Parathyroid adenoma (tissue), 2 donors: ENCODE results near the gene NAV2.

Experiments used
- H2AFZ ChIP-seq: fragments of 300-600 bp; sonication (generic); one replicate; pipeline ENCODE4 v1.7.0; 2017; ENCODE audit warnings: antibody characterized with exemption, mild to moderate bottlenecking
- H3K27ac ChIP-seq: fragments of 300-600 bp; sonication (generic); one replicate; pipeline ENCODE4 v1.7.0; 2017
- H3K27me3 ChIP-seq: fragments of 300-600 bp; sonication (generic); one replicate; pipeline ENCODE4 v1.7.0; 2017; ENCODE audit warnings: low read length; ENCODE audit not compliant: control insufficient read depth, insufficient read depth
- H3K36me3 ChIP-seq: fragments of 300-600 bp; sonication (generic); one replicate; pipeline ENCODE4 v1.7.0; 2017; ENCODE audit warnings: low read length; ENCODE audit not compliant: control insufficient read depth, insufficient read depth
- H3K4me1 ChIP-seq: fragments of 300-600 bp; sonication (generic); one replicate; pipeline ENCODE4 v1.7.0; 2017; ENCODE audit warnings: control low read depth
- H3K4me2 ChIP-seq: fragments of 300-600 bp; sonication (generic); one replicate; pipeline ENCODE4 v1.7.0; 2017; ENCODE audit warnings: low read length
- H3K4me3 ChIP-seq: fragments of 300-600 bp; sonication (generic); one replicate; pipeline ENCODE4 v1.7.0; 2017; ENCODE audit warnings: low read depth, low read length
- H3K79me2 ChIP-seq: fragments of 300-600 bp; sonication (generic); one replicate; pipeline ENCODE4 v1.7.0; 2017; ENCODE audit warnings: control low read depth
- H3K9ac ChIP-seq: fragments of 300-600 bp; sonication (generic); one replicate; pipeline ENCODE4 v1.7.0; 2017; ENCODE audit warnings: mild to moderate bottlenecking
- H3K9me3 ChIP-seq: fragments of 300-600 bp; sonication (generic); one replicate; pipeline ENCODE4 v1.7.0; 2017; ENCODE audit warnings: low read length; ENCODE audit not compliant: control insufficient read depth
- TF ChIP-seq, protein P1 (sequence below): fragments of 300-600 bp; sonication (generic); IDR thresholded peaks from one replicate; pipeline ENCODE4 v1.7.0; 2017; ENCODE audit warnings: antibody characterized with exemption, mild to moderate bottlenecking
- donor health status: primary hyperparathyroidism.

Gene NAV2

DNA sequence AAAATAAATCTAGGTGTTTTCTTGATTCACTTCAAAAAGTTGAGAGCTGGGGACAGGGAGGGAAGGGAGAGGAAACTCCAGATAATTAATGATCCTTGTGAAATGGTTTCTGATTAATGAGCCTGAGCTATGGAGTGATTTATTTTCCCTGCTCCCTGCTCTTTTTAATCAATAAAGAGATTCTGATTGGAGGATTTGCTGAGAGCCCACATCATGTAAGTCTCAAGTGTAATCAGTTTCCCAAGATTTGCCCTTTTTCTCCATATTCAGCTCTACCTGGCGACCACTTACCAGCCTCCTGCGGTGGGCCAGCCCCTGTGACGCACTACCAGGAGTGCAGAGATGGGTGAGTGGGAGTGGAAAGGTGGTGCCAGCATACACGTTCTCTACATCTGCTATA, 114.0 kb downstream of the NAV2 start:
- Histone ChIP-seq H2AFZ (no peak overlapping the region), H3K4me2 (no peak overlapping the region), H3K27me3 (no peaks in the 10 kb centered on the region), H3K27ac (no peak overlapping the region), H3K4me3 (no peak overlapping the region), H3K4me1 (no peaks in the 10 kb centered on the region), H3K36me3 (no peaks in the 10 kb centered on the region), H3K9ac (no peak overlapping the region), H3K79me2 (no peaks in the 10 kb centered on the region), H3K9me3 (no peaks in the 10 kb centered on the region)
- TF ChIP-seq, protein P1, sequence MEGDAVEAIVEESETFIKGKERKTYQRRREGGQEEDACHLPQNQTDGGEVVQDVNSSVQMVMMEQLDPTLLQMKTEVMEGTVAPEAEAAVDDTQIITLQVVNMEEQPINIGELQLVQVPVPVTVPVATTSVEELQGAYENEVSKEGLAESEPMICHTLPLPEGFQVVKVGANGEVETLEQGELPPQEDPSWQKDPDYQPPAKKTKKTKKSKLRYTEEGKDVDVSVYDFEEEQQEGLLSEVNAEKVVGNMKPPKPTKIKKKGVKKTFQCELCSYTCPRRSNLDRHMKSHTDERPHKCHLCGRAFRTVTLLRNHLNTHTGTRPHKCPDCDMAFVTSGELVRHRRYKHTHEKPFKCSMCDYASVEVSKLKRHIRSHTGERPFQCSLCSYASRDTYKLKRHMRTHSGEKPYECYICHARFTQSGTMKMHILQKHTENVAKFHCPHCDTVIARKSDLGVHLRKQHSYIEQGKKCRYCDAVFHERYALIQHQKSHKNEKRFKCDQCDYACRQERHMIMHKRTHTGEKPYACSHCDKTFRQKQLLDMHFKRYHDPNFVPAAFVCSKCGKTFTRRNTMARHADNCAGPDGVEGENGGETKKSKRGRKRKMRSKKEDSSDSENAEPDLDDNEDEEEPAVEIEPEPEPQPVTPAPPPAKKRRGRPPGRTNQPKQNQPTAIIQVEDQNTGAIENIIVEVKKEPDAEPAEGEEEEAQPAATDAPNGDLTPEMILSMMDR = no peak

DNA sequence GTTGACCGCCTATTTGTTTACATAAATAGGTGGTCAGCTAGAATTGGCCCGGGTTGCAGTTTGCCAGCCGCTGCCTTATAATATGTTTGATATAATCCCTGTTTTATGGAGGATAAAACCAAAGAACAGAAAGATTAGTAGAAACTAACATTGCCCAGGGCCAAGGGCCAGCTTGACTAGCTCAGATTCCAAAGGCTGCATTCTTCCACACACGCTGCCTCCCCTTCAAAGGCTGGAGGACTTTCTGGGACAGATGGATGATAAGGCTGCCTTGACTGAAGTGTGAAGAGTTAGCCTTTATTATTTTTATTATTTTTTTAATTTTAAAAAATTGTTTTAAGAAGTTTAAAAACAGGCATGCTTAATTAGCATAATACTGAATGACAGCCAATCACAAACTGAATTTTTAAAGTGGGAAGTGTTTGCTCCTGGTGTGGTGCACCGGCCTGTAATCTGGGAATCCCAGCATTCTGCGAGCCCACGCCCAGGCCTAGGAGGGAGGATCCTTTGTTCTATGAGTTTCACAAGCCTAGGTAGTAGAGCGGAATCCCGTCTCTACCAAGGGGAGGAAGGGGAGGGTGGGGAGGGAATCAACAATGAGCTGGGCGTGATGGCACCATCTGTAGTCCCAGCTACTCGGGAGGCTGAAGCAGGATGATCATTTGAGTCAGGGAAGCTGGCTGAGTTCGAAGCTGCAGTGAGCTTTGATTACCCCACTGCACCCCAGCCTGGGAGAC, 114.9 kb downstream of the NAV2 start:
- no peaks in the 10 kb centered on the region for H3K36me3 ChIP-seq
- no peak overlapping the region for H2AFZ ChIP-seq
- no peak overlapping the region for H3K9ac ChIP-seq
- no peaks in the 10 kb centered on the region for H3K4me1 ChIP-seq
- H3K4me2 ChIP-seq = no peak overlapping the region
- H3K4me3 ChIP-seq = no peak overlapping the region
- H3K9me3 ChIP-seq = no peaks in the 10 kb centered on the region
- no peak overlapping the region for H3K27ac ChIP-seq
- TF ChIP-seq, protein P1 = no peak
- no peaks in the 10 kb centered on the region for H3K79me2 ChIP-seq
- H3K27me3 ChIP-seq = no peaks in the 10 kb centered on the region

DNA sequence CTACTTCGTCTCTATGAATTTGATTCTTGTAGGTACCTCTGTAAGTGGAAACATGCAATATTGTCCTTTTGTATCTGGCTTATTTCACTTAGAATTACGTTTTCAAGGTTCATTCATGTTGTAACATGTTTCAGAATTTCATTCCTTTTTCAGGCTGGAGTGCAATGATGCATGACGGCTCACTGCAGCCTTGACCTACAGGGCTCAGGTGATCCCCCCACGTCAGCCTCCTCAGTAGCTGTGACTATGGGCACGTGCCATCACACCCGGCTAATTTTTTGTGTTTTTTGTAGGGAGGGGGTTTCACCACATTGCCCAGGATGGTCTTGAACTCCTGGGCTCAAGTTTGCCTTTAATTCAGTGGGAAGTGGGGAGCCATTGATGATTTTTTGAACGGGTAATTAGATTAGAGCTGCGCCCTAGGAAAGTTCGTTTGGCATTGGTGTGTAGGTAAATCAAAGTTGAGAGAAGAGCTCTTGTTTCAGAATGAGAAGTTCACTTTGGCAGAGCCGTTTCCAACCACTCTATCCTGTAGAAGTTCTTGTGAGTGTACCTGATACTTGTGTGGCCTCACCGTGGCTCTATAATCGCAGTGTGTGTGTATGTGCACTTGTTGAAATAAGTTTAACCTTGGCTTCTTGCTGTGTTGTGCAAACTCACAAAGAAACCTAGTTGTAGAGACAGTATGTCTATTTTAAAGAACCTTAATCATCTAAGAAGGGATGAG, 115.9 kb downstream of the NAV2 start:
- H3K79me2 ChIP-seq = no peaks in the 10 kb centered on the region
- no peaks in the 10 kb centered on the region for H3K27me3 ChIP-seq
- H3K36me3 ChIP-seq = no peaks in the 10 kb centered on the region
- no peak overlapping the region for H3K4me3 ChIP-seq
- H3K9ac ChIP-seq = no peak overlapping the region
- TF ChIP-seq, protein P1 = no peak
- H3K4me1 ChIP-seq = no peaks in the 10 kb centered on the region
- H3K4me2 ChIP-seq = no peak overlapping the region
- H3K9me3 ChIP-seq = no peaks in the 10 kb centered on the region
- no peak overlapping the region for H2AFZ ChIP-seq
- no peak overlapping the region for H3K27ac ChIP-seq

DNA sequence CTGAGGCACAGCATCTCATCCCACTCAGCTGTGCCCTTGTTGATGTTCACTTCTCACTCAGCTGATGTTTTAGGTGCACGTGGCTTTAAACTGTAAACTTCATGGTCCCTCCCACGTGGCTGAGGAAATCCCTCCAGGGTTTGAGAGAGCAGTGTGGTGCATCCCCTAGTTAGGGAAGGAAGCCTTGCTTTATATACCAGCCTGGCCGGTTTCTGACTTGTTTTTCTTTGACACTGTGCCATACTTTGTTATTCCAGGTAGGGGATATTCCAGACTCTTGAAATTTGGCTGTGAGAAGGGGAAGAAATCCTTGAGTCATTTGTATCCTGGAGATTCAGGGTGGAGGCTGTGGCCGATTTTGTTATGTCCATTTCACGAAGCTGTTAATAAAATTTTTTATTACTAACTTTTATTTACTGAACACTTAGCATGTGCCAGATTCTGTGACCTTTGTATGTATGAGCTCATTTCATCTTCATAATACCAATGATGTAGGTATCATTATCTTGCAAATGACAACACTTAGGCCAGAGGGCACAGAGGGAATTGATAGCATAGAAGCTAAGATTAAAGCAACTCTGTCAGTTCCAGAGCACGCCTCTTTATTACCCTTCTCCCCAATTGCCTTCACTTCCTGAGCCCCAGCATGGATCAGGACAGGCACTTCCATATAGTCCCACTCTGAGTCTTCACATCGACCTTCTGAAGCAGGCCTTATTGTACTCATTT, 116.6 kb downstream of the NAV2 start:
- Histone ChIP-seq H3K79me2 (no peaks in the 10 kb centered on the region), H3K27ac (no peak overlapping the region), H3K36me3 (no peaks in the 10 kb centered on the region), H3K9ac (no peak overlapping the region), H3K27me3 (no peaks in the 10 kb centered on the region), H3K9me3 (no peaks in the 10 kb centered on the region), H3K4me2 (no peak overlapping the region), H2AFZ (no peak overlapping the region), H3K4me3 (no peak overlapping the region), H3K4me1 (no peaks in the 10 kb centered on the region)
- TF ChIP-seq, protein P1 = no peak
